H54 (cell line): ENCODE data around the gene MAPK8IP3.
A peak's percentile ranks its signal among the peaks of the same experiment; 100 is the strongest.

Source experiments
- DNase-seq: peaks from one replicate; pipeline ENCODE4 v3.0.0; 2011; ENCODE audit warnings: low spot score, mixed read lengths; ENCODE audit not compliant: insufficient read length
- FAIRE-seq: peaks from 3 replicates; lab custom pipeline; 2011; peaks lifted over from hg19 to GRCh38; lab: Jason Lieb, UNC
- POLR2A ChIP-seq: IDR thresholded peaks from 2 replicates; pipeline ENCODE4 v1.6.1; 2011; ENCODE audit warnings: low read depth, mild to moderate bottlenecking, low read length

The MAPK8IP3 gene

DNA sequence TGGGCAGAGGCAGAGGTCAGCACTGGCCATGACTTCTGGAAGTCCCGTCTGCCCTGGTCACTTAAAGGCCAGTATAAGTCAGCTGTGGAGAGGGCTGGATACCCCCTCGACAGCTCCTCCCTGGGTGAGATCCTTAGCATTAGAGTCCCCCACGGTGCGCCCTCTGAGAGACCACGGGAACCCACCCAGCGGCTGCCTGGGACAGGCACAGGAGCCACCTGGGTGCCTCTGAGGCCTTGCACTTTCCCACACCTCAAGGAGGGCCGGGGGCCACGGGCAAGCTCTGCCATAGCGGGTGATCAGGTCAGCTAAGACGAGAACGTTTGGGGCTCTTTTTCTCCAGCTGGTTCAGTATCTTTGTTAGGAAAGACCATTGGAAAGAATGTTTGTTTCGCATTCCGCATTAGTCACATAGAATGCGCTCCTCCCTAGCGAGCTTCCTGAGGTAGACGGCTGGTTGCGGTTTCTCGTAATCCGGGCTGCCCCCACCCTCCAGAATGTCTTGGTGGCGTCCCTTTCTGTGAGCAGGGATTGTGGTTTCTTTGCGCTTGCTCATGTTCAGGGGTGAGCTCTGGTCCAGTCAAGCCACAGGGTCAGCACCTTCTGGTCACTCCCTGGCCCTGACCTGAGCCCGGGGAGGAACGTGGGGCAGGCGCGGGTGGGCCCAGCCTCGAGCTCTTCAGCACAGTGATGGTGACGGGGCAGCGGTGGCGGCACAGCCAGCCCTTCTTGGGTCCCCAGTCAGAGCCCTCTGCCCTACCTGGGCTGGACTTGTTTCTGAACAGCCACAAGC is 40.1 kb downstream of the MAPK8IP3 start:
- FAIRE-seq (peak; percentile 82), DNase-seq (peak; percentile 95)
- 0 out of 2 replicates have a peak, but pooled peaks have one; percentile 21 for TF ChIP-seq POLR2A

DNA sequence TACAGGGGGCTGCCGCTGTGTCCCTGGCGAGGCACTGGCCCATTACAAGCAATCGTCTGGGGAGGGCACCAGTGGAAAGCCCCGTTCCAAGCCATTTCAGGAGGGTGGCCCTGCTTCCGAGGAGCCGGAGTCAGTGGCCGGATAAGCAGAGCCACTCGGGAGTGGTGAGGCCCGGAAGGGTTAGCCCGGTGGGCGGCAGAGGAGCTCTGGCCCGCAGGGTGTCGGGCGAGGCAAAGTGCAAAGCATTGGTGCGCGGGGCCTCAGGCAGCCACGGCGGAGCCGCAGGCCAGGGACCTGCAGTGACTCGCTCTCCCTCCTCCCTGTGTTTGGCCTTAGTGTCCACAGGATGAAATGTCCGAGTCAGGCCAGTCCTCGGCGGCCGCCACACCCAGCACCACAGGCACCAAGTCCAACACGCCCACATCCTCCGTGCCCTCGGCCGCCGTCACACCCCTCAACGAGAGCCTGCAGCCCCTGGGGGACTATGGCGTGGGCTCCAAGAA is 40.7 kb downstream of the MAPK8IP3 start:
- FAIRE-seq: no peak

DNA sequence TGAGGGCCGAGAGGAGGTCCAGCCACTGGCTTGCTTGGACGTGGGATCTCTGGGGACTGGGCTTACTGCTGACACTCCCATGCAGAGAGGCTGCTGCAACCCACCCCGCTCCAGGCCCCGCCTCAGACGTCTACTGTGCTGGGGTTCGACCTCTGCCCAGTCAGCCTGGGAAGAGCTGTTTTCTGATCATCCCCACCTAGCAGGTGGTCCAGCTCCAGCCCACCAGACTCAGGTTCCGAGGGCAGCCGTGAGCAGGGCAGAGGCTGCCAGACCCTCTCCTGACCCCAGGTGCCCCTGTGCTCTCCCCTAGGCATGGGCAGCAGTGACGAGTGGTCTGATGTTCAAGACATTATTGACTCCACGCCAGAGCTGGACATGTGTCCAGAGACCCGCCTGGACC is 41.9 kb downstream of the MAPK8IP3 start:
- DNase-seq (no peak), FAIRE-seq (no peak)
- TF ChIP-seq POLR2A: no peak

More for the DNA sequence above, 40.7 kb downstream of the MAPK8IP3 start:
- peak; percentile 56 for DNase-seq
- 0 out of 2 replicates have a peak, but pooled peaks have one; percentile 29 for TF ChIP-seq POLR2A

DNA sequence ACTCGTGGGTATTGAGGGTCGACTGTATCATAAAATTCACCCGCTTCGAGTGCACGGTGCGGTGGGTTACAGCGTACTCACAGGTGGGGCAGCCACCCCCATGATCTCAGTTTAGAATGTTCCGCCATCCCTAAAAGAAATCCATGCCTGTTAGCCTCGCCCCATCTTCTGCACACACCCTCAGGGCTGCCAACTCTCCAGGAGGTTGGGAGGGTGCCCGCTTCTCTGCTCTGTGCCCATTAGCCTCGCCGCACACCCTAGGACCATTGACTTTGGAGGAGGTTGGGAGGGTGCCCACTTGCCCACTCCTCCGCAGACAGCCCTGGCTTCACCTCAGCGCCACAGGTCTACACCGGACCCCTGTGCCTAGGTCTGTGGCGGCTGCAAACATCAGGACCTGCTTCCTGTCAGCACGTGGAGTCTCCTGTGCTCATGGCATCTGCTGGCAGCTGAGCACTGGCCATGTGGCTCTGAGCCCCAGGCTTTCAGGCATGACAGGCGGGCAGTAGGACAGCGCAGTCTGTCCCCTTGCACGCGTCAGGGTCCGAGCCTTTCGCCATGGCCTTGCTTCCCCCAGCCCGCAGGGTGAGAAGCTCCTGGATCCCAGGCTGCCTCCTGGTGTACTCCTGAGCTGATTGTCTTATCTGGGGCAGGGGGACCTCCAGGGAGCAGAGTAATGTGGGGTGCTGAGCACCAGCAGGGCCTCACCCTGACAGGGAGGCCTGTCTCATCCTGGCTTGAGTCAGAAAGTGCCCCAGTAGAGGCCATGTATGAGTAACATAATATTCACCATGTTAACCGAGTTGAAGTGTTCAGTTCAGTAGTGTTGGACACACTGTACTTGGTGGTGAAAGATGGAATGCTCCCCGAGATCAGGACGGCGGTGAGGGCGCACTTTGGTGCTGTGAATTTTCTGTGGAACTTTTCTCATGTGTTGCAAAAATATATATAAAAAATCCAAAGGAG is 43.4 kb downstream of the MAPK8IP3 start:
- DNase-seq (peak; percentile 60), FAIRE-seq (no peak)

DNA sequence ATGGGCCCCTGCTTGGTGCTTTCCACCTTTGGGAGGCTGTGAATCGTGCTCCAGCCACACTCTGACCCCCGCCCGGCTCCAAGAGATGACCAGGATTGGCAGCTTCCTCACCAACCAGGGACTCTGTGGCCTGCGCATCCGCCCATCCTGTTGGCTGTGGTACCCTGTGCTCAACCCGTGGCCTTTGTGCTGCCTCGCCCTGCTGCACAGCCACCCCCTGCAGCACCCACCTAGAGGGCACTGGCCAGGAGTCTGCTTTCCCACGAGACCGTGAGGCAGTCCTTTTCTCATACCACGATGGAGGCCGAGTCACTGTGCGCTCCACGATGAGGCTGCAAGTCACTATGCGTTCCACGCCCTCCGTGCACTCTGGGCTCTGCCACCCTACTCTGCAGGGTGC is 46.0 kb downstream of the MAPK8IP3 start:
- FAIRE-seq: no peak
- no peak for TF ChIP-seq POLR2A
- DNase-seq: no peak

More for the DNA sequence above, 43.4 kb downstream of the MAPK8IP3 start:
- no peak for TF ChIP-seq POLR2A

DNA sequence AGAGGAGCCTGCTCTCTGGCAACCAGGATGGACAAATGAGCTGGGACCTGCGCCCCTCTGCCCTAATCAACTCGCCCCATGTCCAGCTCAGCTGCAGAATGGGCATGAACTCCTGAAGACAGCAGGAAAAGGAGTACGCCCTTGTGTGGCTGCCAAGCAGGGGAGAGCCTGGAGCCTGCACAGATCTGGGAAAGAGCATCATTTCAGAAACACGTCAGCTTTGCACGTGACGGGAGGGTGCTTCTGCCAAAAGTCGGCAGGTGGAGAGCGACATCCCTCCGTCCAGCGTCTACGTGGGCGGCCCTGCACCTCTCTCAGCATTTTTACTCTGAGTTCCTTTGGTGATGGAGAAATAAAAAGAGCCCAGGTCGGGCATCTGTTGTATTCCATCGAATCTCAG is 46.9 kb downstream of the MAPK8IP3 start:
- TF ChIP-seq POLR2A: no peak
- DNase-seq: no peak
- no peak for FAIRE-seq

DNA sequence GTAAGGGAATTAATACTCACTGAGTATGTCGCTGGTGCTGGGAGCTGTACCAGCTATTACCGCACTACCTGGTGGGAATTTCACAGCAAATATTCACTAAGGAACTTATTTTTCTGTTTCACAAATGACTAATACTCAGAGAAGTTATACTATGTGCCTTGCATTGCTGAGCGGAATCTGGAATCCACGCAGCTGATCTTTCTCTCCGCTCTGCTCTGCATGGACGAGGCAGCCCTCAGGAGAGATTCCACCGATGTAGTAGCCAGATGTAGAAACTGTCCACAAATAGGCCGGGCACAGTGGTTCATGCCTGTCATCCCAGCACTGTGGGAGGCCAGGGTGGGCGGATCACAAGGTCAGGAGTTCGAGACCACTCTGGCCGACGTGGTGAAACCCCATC is 48.2 kb downstream of the MAPK8IP3 start:
- FAIRE-seq (no peak), DNase-seq (no peak)
- no peak for TF ChIP-seq POLR2A

DNA sequence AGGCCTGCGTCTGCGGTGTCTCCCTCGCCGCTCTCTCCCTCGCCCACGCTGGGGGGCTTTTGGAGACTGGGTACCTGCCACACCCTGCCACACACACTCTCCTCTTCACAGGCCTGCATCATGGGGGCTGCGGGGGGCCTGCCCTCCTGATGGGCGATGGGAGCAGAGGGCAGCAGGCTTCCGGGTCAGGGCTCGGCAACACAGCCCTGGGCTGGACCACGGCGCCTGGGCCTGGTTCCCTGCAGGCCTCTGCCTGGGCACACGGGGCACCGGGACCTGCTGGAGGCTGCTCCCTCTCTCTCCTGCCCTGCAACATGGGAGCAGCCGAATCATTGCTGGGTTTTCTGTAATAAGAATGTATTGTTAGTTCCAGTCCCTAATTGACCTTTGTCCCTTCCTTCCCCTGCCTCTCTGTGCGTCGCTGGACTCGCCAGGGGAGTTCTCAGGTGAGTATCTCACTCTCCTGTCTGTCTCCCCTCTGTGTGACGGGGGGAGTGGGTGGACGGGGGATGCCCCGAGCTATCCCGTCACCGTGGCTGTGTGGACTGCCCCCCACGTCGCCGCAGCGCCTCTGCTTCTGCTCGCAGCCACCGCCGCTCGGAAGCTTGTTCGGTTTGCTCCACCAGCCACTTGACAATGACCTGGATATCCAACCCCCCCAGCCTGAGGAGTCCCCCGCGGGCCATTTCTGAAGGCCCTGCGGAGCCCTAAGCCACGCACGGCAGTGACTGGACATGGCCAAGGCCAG is 51.9 kb downstream of the MAPK8IP3 start:
- DNase-seq: no peak
- FAIRE-seq: no peak
- TF ChIP-seq POLR2A: no peak

DNA sequence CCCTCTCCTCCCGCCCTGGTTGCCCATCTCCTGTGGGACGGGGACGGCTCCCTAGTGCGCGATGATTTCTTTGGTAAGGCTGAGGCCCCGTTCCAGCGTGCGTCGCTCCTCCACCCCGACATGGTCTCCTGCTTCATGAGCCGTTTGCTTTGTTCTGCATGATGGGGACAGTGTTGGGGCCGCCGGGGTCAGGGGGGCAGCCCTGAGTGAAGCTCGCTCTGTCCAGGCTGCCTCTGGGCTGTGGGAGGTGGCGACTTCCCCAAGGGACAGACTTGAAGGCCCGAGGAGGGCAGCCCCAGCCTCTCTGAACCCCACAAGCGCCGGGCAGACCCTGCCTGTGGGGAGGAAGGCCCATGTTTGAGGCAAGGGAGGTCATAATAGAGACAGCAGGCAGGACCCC is 52.9 kb downstream of the MAPK8IP3 start:
- TF ChIP-seq POLR2A: no peak
- no peak for DNase-seq
- no peak for FAIRE-seq

DNA sequence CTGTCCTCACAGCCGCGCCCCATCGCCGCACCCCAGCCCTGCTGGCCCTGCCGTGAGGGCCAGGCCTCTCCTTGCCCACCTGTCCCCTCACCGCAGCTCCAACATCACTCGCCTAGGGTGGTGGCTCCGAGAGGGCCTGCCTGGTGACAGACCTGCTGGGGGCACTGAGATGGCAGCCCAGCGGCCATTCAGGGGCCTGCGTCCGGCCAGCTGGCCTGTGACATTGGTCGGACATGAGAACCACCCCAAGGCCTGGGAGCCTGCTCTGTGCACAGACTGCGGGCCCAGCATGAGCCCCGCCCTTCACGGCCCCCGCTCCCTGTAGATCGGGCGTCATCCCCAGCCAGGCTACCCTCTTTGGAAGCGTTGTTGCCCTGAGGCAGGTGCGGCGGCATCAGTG is 53.5 kb downstream of the MAPK8IP3 start:
- no peak for DNase-seq
- FAIRE-seq: no peak
- TF ChIP-seq POLR2A: no peak

DNA sequence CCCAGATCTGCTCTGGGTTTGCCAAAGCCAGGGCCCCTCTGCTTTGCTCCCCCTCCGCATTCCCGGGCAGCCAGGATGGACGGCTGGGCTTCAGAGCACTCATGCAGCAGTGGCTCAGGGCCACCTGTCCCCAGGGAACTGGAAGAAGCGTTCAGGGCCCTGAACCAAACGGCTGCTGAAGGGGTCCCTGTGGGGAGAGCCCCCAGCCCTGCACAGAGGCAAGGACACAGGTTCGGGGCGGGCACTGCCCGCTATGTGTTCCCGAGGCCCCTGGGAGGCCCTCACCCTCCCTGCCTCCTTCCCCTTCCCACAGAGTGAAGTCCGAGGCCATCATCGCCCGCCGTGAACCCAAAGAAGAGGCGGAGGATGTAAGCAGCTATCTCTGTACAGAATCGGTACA is 54.9 kb downstream of the MAPK8IP3 start:
- DNase-seq: no peak
- FAIRE-seq: no peak
- TF ChIP-seq POLR2A: no peak

DNA sequence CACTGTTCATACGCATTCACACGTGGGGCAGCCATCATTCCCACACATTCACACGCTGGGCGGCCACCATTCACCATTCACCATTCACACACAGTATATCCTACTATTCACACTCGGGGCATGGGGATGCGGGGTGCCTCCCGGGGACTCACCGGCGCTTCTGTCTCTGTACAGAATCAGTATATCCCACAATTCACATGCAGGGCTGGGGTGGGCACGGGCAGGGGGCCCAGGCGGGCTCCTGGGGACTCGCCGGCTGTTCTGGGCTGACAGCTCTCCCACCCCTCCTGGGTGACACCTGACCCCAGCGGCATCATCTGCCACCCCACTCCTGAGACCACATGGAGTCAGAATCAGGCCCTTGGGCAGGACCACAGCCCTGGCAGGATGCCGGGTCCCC is 55.8 kb downstream of the MAPK8IP3 start:
- no peak for TF ChIP-seq POLR2A
- FAIRE-seq (no peak), DNase-seq (no peak)

DNA sequence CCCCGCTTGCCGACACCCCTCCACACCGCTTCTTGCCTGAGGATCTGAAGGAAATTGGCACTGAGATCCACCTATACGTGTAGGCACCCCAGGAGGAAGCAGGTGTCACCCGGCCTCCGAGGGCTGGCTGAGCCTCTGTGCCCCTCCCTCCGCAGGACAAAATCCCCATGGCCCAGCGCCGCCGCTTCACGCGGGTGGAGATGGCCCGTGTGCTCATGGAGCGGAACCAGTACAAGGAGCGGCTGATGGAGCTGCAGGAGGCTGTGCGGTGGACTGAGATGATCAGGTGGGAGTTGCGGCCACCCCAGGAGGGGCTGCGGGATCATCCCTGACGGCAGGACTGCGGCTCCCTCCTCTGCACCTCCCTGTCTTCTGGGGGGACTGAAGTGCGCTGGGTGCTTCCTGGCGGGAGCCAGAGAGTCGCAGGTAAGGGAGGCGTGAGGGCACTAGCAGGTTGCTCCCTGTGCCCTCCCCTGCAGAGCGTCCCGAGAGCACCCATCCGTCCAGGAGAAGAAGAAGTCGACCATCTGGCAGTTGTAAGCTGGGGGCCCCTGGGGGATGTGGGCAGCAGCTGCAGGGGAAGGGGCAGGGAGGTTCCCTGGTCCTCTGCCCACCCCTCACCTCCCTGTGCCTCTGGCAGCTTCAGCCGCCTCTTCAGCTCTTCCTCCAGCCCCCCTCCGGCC is 56.3 kb downstream of the MAPK8IP3 start:
- no peak for TF ChIP-seq POLR2A
- FAIRE-seq: no peak

More for the DNA sequence above, 56.3 kb downstream of the MAPK8IP3 start:
- no peak for DNase-seq
